ENCODE results near the gene LRRN3. TPM values are rescaled to one million over a fixed set of nuclear protein-coding genes. Genes with fewer than 3 reads are reported as not detected.

LRRN3 gene
- total and polyA plus RNA-seq, 2 of the 8 experiments (the other 6 are each of a cell fraction or from before 2014, with no cell fraction given), result 0.20 to 0.32 TPM

GRCh38 chr7:111162692-111163091 lies 71.8 kb downstream of the LRRN3 start:
- H3K4me2 ChIP-seq (ENCODE audit: insufficient read depth in 1 of 2, low read depth in 2 of 2, low read length in 2 of 2), result no peak overlapping the region
- TF ChIP-seq CEBPB (IDR thresholded peaks at IDR 0.05; ENCODE audit: low read depth, low read length) (no peak), KDM1A (IDR thresholded peaks at IDR 0.05; ENCODE audit: borderline replicate concordance, low read length) (no peak), SP1 (IDR thresholded peaks at IDR 0.05; ENCODE audit: low read depth, low read length) (no peak), POLR2AphosphoS5 (IDR thresholded peaks at IDR 0.05; ENCODE audit: low read depth, low read length) (no peak), EP300 (IDR thresholded peaks at IDR 0.05; ENCODE audit: borderline replicate concordance in 1 of 2, low read depth in 2 of 2, low read length in 2 of 2) (no peak), SIN3A (conservative IDR thresholded peaks at IDR 0.05 in 1 of 2, IDR thresholded peaks at IDR 0.05 in 1 of 2; ENCODE audit: low read depth in 1 of 2, low read length in 2 of 2) (no peak)
- no peak overlapping the region for H2BK5ac ChIP-seq (ENCODE audit: low read depth, low read length)
- no peak overlapping the region for H2AK5ac ChIP-seq (ENCODE audit: low read depth, low read length)
- DNase-seq (ENCODE audit: low read depth in 1 of 2, low spot score in 2 of 2) (no peak), FAIRE-seq (no peak)
- ChIA-PET POLR2A (ENCODE audit: partially characterized antibody) (no interaction called here), CTCF (ENCODE audit: partially characterized antibody) (interaction anchor here (0.5 to 1.0 kb wide), 3 partner anchors 19 to 1243 kb away, joined by 3 read pairs; no protein-coding TSS in a partner anchor)
- no peak overlapping the region for H3K9ac ChIP-seq (replicated peaks in 1 of 4; ENCODE audit: extremely low read depth in 1 of 4, low read depth in 3 of 4, low read length in 3 of 4)
- H2BK120ac ChIP-seq (replicated peaks; ENCODE audit: low read depth, low read length), result no peak overlapping the region
- no peak overlapping the region for H3K27ac ChIP-seq (ENCODE audit: low read depth, low read length)
- no peaks in the 10 kb centered on the region for H4K20me1 ChIP-seq (replicated peaks in 1 of 2; ENCODE audit: control insufficient read depth in 1 of 2, insufficient read depth in 2 of 2, low read length in 2 of 2)
- no peaks in the 10 kb centered on the region; the same call in 1 of the 2 replicates for H3K23me2 ChIP-seq (ENCODE audit: low read depth, low read length)
- no peak overlapping the region for H2BK12ac ChIP-seq (ENCODE audit: low read depth, low read length)
- H3K56ac ChIP-seq (replicated peaks; ENCODE audit: insufficient read length, low read depth, low read length), result no peak overlapping the region
- H4K8ac ChIP-seq (ENCODE audit: extremely low read depth, insufficient read depth, low read length), result no peak overlapping the region
- H3K9me3 ChIP-seq (ENCODE audit: insufficient read depth in 2 of 2, low read depth in 1 of 2, low read length in 1 of 2), result no peaks in the 10 kb centered on the region
- H3K27me3 ChIP-seq (replicated peaks in 1 of 4; ENCODE audit: control insufficient read depth in 3 of 4, extremely low read depth in 1 of 4, insufficient read depth in 3 of 4, low read length in 3 of 4), result no peaks in the 10 kb centered on the region
- H2BK15ac ChIP-seq (ENCODE audit: low read length), result no peak overlapping the region
- H2BK20ac ChIP-seq (ENCODE audit: low read length), result no peak overlapping the region
- H4K5ac ChIP-seq (ENCODE audit: insufficient read length, low read depth, low read length), result no peak overlapping the region
- H3K23ac ChIP-seq (ENCODE audit: insufficient read length), result no peak overlapping the region
- no peaks in the 10 kb centered on the region for H3K79me1 ChIP-seq (ENCODE audit: low read depth, low read length)
- WGBS, 2 experiments (ENCODE audit: extremely low coverage in 1 of 2, insufficient coverage in 1 of 2, insufficient read length in 1 of 2, insufficient replicate concordance in 2 of 2, low coverage in 1 of 2, low lambda C conversion rate in 2 of 2, missing lambda C conversion rate in 1 of 2), result 91% methylated on average over 3 of the region's 3 CpGs; no CpG with 5 or more reads in 1 of the 2 experiments
- H4K91ac ChIP-seq (replicated peaks; ENCODE audit: insufficient read length, low read length), result no peak overlapping the region
- no peak overlapping the region for H3K18ac ChIP-seq (ENCODE audit: extremely low read depth, low read length)
- no peaks in the 10 kb centered on the region for H3K79me2 ChIP-seq (ENCODE audit: control insufficient read depth in 1 of 2, insufficient read depth in 2 of 2, low read length in 2 of 2)
- H2AFZ ChIP-seq (ENCODE audit: low read length), result no peak overlapping the region
- H3K4me3 ChIP-seq (ENCODE audit: extremely low read depth in 1 of 4, insufficient read depth in 2 of 4, low read depth in 3 of 4, low read length in 4 of 4), result no peak overlapping the region
- H3K36me3 ChIP-seq (ENCODE audit: control insufficient read depth in 2 of 4, insufficient read depth in 4 of 4, low read length in 3 of 4), result no peaks in the 10 kb centered on the region
- no peak overlapping the region for H3K4ac ChIP-seq (replicated peaks; ENCODE audit: insufficient read length, low read depth, low read length)
- no peak overlapping the region for H3K14ac ChIP-seq (ENCODE audit: insufficient read length)
- H3K4me1 ChIP-seq (replicated peaks in 1 of 4; ENCODE audit: control insufficient read depth in 3 of 4, insufficient read depth in 4 of 4, low read length in 3 of 4), result no peaks in the 10 kb centered on the region

Measured in H1 (cell line).